Stimulated activated CD8-positive, alpha-beta memory T cell treated with anti-CD3 and anti-CD28 coated beads, Interleukin-4, amount 100 ng/mL, for 1 hour (primary cell): ENCODE results near the gene NAPSA.
A peak's percentile ranks its signal among the peaks of the same experiment; 100 is the strongest.
"Not testable (repeated sequence)": the region's sequence is repeated elsewhere in the genome, so short reads cannot be mapped to it uniquely, and the experiment has no call there.

Source experiments
- DNase-seq, 2 donors: peaks; one replicate each; pipeline ENCODE4 v3.0.0-alpha.2; 2020; ENCODE audit warnings: low read depth in 2 of 2, low spot score in 1 of 2

NAPSA gene

GRCh38 chr19:50331994-50332243 is 33.5 kb downstream of the NAPSA start:
- DNase-seq, result no peak

DNA sequence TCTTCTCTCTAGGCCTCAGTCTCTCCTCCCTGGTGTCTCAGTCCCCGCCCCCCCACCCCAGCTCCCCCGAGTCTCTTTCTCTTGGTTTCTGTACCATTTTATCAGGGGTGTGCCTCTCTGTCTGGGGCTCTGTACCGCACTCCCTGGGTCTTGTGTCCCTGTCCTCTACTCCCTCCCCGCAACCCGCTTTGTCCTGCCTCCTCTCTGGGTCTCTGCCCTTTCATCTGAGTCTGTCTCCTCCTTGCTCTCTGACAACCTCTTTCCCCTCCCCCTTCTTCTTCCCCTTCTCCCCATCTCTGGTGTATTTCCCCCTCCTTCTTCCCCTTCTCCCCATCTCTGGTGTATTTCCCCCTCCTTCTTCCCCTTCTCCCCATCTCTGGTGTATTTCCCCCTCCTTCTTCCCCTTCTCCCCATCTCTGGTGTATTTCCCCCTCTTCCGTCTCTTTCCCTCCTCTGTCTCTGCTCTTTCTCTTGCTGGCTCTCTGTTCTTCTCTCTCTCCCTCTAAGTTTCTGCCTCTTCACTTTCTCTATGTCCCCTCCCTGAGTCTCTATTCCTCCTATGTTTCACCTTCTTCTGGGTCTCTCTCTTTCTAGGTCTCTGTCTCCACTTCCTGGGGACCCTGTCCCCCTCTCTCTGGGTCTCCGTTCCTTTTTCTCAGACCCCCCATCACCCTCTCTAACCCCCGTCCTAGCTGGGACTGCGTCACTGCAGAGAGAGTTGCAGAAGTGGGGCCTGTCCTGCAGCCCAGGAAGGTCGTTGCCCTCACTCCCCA is 34.0 kb downstream of the NAPSA start:
- DNase-seq, result no peak

DNA sequence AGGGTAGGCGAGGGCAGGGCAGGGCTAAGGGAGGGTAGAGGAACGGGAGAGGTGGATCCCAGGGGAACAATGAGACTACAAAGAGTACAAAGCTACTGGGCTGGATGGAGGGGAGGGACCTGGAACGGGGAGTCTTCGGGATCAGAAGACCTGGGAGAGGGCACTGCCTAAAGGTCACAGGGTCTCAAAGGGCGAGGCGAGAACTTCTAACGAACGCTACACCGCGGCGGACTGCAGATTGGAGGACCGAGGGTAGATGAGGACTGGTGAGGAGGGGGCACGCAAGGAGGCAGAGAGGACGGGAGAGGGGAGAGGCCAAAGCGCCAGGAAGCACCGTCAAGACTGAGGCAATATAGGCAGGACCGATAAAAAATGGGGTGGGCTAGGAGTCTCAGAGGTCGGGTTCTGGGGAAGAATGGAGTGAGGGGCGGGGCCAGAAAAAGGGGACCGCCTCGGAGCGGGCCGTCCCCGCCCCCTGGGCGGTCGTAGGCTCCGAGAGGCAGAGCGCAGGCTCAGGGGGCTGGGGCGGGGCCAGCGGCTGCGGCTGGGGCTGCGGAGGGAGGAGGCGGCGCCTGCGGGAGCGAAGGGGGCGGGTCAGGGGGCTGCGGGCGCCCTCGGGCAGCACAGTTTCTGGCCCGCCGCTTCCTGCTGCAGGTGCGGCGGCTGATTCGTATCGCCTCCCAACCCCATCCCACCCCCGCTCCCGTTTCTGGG is 34.9 kb downstream of the NAPSA start:
- DNase-seq, result peak in 1 of 2 donors; percentile 71

GRCh38 chr19:50329926-50330294 is 35.5 kb downstream of the NAPSA start:
- DNase-seq, result not testable (repeated sequence)

DNA sequence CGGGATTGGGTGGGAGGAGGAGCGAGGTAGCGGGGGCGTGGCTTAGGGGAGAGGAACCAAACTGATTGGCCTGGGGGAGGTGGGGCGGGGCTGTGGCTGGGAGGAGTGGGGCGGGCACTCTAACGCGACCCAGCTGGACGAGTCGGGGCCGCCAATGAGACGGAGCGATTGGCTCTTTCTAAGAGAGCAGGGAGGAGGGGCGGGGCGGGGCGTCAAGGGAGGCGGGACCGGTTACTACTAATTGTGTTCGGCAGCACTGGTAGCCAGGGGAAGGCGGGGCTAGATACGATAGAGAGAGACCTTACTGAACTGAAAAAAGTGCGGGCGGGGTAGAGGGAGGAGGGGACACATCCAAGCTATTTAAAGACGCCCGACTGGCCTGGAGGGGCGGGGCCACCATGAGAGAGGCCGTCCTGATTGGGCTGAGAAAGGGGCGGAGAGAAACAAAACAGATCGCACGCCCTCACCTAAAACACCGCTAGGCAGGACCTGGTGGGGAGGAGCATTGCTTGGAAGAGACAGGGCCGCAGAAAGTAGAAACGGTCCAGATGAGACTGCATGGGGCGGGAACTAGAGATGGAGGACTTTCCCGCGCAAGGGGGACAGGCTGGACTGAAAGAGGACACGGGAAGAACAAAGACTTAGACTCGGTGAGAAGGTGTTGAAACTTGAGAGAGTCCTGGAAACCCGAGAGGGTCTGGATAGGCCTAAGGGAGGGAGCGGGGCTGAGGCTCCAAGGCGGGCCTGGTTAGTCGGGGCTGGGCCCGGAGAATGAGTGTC is 36.1 kb downstream of the NAPSA start, which contains the start of gene KCNC3:
KCNC3 (minus strand) TSS at position 232 of the 780 bp plus-strand sequence. CDS start 295 bp downstream, outside the sequence.
- DNase-seq, result peak; percentile 38 to 87

- DNase-seq, result no peak
Observed at GRCh38 chr19:50328873-50329145, 36.6 kb downstream of the NAPSA start.

DNA sequence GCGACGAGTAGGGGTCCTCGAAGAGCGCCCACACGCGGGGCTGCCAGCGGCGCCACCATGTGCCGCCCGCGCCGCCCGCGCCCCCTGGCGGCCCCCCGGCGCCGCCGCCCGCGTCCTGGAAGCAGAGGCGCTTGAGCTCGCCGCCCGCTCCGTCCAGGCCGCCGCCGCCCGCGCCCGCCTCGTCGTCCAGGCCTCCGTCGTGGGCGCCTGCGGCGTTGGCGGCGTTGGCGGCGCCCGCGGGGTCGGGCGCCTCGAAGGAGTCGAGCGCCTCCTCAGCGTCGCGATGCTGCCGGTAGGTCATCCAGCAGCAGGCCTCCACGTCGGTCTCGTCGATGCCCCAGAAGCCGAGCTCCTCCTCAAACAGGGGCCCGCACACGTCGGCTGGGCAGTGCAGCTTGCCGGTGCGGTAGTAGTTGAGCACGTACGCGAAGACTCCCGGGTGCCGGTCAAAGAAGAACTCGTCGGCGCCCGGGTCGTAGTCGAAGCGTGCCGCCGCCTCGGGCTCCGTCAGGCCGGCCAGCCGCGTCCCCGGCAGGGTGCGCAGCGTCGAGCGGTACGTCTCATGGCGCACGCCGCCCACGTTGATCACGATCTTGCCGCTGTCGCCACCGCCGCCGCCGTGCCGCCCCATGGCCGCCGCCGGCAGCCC is 37.1 kb downstream of the NAPSA start:
- no peak for DNase-seq

DNA sequence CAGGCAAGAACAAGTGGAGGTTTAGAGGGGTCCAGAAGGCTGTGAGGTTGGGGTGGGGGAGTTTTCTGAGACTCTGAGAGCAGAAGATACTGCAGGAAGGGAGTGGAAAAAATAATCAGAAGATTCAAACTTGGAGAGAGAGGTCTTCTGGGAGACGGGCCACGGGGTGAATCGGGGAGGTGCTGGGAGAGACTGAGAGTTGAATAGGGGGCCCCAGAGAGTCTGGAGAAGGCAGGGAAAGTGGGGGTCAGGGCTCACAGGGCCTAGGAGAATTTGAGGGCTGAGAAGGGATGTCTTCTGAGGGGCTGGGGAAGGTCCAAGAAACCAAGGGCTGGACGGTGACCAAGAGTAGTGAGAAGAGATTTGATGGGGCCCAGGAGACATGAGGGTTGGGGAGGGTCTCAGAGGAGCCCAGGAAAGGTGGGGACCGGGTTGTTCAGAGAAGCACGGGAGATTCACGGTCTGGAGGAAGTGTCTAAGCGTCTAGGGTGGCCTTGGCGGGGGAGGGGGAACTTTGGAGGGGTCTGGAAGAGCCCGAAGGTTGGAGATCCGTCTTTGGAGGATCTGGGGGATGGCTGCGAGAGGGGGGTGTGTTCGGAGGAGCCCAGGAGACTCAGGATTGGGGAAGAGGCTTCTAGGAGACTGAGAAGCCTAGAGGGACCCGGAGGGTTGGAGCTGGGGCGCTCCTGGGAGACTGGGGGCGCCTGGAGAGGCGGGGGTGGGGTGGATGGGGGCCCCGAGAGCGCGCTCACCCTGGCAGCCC is 37.8 kb downstream of the NAPSA start:
- no peak for DNase-seq

DNA sequence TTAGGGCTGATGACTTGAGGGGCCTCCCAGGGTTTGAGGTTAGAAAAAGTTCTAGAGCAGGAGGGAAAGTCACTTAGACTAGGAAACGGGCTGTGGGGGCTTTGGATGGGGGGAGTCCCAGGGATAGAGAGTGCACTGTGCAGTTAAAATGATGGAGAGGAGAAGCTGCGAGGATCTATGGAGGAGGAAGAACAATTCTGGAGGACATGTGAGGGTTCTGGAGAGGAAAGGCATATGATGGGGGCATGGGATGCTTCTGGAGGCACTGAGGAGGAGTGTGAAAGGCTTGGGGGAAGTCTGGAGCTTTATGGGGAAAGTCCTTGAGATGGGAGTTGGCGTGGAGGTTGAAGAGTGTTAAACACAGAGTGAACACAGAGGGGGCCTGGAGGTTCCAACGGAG is 38.4 kb downstream of the NAPSA start:
- no peak for DNase-seq

DNA sequence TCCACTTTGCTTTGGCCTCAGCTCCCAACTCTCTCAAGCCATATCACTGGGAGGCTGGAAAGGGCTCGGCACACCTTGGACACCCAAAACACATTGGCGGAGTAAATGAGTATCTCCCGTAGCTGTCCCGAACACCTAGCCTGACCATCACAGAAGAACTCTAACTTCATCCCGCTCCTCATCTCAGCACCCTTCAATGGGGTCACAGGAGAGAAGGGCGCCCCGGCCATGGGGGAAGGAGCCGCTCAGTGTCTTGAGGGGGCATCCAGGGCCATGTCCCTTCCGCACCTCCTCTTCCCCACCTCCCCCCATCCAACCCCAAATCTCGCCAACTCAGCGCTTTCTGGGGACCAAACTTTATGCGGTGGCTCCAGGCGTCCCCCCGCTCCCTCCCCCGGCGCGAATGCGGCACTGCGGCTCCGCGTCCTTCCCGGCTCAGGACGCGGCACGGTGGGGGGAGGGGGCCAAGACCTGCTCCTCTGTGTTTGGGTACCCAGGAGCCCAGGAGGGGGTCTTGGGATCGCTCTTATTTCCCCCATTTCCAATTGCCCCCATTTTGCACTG is 39.3 kb downstream of the NAPSA start:
- DNase-seq, result no peak

GRCh38 chr19:50325310-50326100 is 39.9 kb downstream of the NAPSA start:
- peak in 1 of 2 donors; percentile 52 for DNase-seq

- DNase-seq, result no peak
Observed at GRCh38 chr19:50324331-50324730, 41.1 kb downstream of the NAPSA start.

DNA sequence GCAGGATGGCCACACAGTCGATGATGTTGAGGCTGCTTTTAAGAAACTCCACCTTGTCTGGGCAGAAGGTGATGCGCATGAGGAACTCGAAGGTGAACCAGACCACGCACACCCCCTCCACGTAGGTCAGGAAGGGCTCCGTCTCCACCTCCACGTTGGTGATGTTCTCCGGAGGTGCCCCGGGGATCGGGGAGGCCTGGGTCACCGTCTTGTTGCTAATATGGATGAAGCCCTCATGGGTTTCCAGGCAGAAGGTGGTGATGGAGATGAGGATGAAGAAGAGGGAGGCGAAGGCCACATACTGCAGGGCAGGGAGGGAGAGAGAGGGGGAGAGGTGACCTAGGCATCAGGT is 41.7 kb downstream of the NAPSA start:
- no peak for DNase-seq

- no peak for DNase-seq
Observed at GRCh38 chr19:50322931-50323781, 42.3 kb downstream of the NAPSA start.

DNA sequence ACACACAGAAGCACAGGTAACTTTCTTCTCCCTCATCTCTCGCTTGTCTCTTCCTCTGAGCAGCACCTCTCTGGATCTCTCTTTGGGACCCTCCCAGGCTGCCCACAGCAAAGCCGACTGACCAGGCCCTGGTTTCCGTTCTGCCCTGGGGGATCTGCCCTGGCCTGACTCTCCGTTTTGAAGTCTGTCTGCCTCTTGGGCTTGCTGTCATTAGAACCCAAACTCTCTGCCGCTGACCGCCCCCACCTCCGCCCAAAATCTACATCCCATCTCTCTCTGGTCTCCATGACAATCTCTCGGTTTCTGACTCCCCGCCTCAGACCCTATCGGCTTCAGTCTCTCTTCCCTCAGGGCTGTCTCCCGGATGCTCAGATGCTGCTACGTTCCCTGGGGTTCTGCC is 43.2 kb downstream of the NAPSA start:
- DNase-seq, result no peak

- DNase-seq, result no peak
Observed at GRCh38 chr19:50321831-50322230, 43.6 kb downstream of the NAPSA start.

DNA sequence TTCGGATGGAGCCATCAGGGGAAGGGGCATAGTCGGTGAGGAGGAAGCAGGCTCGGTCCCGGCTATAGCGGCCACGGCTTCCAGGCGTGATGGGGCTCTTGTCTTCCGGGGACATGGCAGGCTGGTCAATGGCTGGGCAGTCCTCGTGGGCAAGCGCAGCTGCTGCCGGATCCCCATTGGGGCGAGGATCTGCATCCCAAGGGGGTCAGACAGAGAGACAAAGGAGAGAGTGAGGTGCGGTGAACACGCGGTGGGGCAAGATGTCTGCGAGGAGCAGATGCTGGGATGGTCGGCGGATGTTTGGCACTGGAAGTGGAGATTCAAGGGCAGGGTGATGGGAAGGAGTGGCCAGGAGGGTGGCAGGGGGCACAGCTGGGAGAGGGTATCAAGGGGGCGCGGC is 44.8 kb downstream of the NAPSA start:
- DNase-seq, result no peak

DNA sequence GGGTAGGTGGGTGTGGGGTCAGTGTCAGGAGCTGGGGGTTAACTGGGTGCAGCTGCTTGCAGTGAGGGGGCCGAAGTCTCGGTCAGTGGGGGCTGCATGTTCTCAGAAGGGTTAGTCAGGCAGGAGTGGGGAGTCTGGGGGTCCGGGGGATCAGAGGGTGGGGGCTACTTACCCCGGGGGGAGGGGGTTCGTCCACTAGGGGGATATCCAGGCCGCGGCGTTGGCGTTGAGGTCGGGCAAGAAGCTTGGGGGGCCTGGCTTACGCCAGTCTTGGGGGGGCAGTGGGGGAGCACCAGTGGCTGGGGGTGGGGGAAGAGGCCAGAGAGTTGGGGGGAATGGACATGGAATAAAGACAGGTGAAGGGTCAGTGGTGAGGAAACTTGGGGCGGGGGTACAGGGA is 45.4 kb downstream of the NAPSA start:
- no peak for DNase-seq

DNA sequence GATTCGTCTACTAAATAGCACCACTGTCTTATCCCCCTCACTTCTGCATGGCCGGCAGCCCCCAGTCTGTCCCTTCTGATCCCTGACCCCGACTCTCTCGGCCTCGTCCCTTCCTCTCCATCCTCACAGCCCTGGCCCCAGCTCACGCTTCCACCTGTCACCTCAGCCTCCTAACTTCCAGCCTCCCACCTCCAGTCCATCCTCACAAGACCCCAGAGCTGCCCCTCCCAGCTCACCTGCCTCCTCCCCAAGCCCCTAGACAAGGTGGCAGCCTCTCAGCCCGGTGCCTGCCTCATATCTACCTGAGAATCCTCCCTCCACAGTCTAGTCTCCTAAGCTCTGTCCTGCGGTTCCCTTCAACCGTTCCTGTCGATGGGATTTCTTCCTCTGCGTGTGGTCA is 46.3 kb downstream of the NAPSA start:
- no peak for DNase-seq
